Smooth muscle cell (in vitro differentiated cells): ENCODE data around the gene ST3GAL3. TPM values are rescaled to one million over a fixed set of nuclear protein-coding genes. Genes with fewer than 3 reads are reported as not detected.

ENCODE experiments used
- DNase-seq: peaks from one replicate; lab custom pipeline; 2025; ENCODE audit not compliant: unreplicated experiment; lab: John Stamatoyannopoulos, UW
- H2AFZ ChIP-seq: fragments of 200-600 bp; sonication (generic); 2 replicates; pipeline ENCODE4 v1.6.0; 2016; ENCODE audit warnings: antibody characterized with exemption, low read depth, mild to moderate bottlenecking
- H3F3A ChIP-seq: fragments of 200-600 bp; sonication (generic); 2 replicates; pipeline ENCODE4 v1.6.0; 2017; ENCODE audit warnings: antibody characterized with exemption, low read depth
- H3K27ac ChIP-seq: fragments of 200-600 bp; sonication (generic); 2 replicates; pipeline ENCODE4 v1.5.1; 2016; ENCODE audit warnings: low read depth, mild to moderate bottlenecking
- H3K27me3 ChIP-seq: fragments of 200-600 bp; sonication (generic); 2 replicates; pipeline ENCODE4 v1.6.1; 2016; ENCODE audit warnings: low read depth, mild to moderate bottlenecking
- H3K36me3 ChIP-seq: fragments of 200-600 bp; sonication (generic); 2 replicates; pipeline ENCODE4 v1.5.1; 2016; ENCODE audit warnings: low read depth
- H3K4me1 ChIP-seq: fragments of 200-600 bp; sonication (generic); 2 replicates; pipeline ENCODE4 v1.5.1; 2016; ENCODE audit warnings: low read depth
- H3K4me2 ChIP-seq: fragments of 200-600 bp; sonication (generic); 2 replicates; pipeline ENCODE4 v1.6.0; 2016; ENCODE audit warnings: mild to moderate bottlenecking
- H3K4me3 ChIP-seq: fragments of 200-600 bp; sonication (generic); 2 replicates; pipeline ENCODE4 v1.5.1; 2016; ENCODE audit warnings: mild to moderate bottlenecking
- H3K79me2 ChIP-seq: fragments of 200-600 bp; sonication (generic); 2 replicates; pipeline ENCODE4 v1.6.0; 2016; ENCODE audit warnings: low read depth, mild to moderate bottlenecking
- H3K9ac ChIP-seq: fragments of 200-600 bp; sonication (generic); 2 replicates; pipeline ENCODE4 v1.6.0; 2016; ENCODE audit warnings: low read depth
- H3K9me3 ChIP-seq: fragments of 200-600 bp; sonication (generic); replicated peaks from 2 replicates; pipeline ENCODE4 v1.5.1; 2016; ENCODE audit warnings: low read depth
- H4K20me1 ChIP-seq: fragments of 200-600 bp; sonication (generic); 2 replicates; pipeline ENCODE4 v1.6.0; 2016; ENCODE audit warnings: low read depth
- WGBS: methylation state at CpG from one replicate; pipeline ENCODE4 v1.1.7; 2016; ENCODE audit warnings: low lambda C conversion rate; 5-methylcytosine and 5-hydroxymethylcytosine counted together
- polyA plus RNA-seq: library from polyadenylated mRNA; unstranded; fragments of >200 nt; fragmentation: Nextera tagmentation; extraction: Ambion mirVana; gene quantifications from 2 replicates; pipeline ENCODE4 v1.2.1, GENCODE V29; 2016
- total RNA-seq: library from RNA; depleted of rRNA; stranded (reverse); fragments of >200 nt; gene quantifications from 2 replicates; pipeline ENCODE4 v1.2.3, GENCODE V29; 2014
- TF ChIP-seq, protein P1 (sequence below): fragments of 200-600 bp; sonication (generic); IDR thresholded peaks from 2 replicates; pipeline ENCODE4 v1.5.1; 2017; ENCODE audit warnings: borderline replicate concordance, mild to moderate bottlenecking, antibody characterized with exemption; ENCODE audit not compliant: insufficient read depth, poor library complexity, severe bottlenecking

The ST3GAL3 gene
- total and polyA plus RNA-seq, 2 experiments from 2014 or later = 16.0 to 16.6 TPM

GRCh38 chr1:43706598-43707189 lies 642 bp upstream of the ST3GAL3 start:
- H3K4me2 ChIP-seq = peak overlapping the region; percentile 92
- no peaks in the 10 kb centered on the region for H3K9me3 ChIP-seq
- no peaks in the 10 kb centered on the region for H3K27me3 ChIP-seq
- 2% methylated on average over 30 of the region's 30 CpGs for WGBS
- peaks cover 18% of the 10 kb centered on the region for H3F3A ChIP-seq
- TF ChIP-seq, protein P1, sequence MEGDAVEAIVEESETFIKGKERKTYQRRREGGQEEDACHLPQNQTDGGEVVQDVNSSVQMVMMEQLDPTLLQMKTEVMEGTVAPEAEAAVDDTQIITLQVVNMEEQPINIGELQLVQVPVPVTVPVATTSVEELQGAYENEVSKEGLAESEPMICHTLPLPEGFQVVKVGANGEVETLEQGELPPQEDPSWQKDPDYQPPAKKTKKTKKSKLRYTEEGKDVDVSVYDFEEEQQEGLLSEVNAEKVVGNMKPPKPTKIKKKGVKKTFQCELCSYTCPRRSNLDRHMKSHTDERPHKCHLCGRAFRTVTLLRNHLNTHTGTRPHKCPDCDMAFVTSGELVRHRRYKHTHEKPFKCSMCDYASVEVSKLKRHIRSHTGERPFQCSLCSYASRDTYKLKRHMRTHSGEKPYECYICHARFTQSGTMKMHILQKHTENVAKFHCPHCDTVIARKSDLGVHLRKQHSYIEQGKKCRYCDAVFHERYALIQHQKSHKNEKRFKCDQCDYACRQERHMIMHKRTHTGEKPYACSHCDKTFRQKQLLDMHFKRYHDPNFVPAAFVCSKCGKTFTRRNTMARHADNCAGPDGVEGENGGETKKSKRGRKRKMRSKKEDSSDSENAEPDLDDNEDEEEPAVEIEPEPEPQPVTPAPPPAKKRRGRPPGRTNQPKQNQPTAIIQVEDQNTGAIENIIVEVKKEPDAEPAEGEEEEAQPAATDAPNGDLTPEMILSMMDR = no peak
- H3K4me3 ChIP-seq = peak overlapping the region; percentile 88
- H3K27ac ChIP-seq = peak overlapping the region; percentile 42
- peaks cover 14% of the 10 kb centered on the region for H3K79me2 ChIP-seq
- peaks cover 19% of the 10 kb centered on the region for H3K4me1 ChIP-seq
- peak overlapping the region; percentile 36 for H3K9ac ChIP-seq
- H3K36me3 ChIP-seq = peaks cover 4% of the 10 kb centered on the region
- peaks cover 6% of the 10 kb centered on the region for H4K20me1 ChIP-seq
- no peak overlapping the region for H2AFZ ChIP-seq
- no peak for DNase-seq

GRCh38 chr1:43708002-43708410 lies 670 bp downstream of the ST3GAL3 start:
- no peak for DNase-seq
- peaks cover 6% of the 10 kb centered on the region for H4K20me1 ChIP-seq

DNA sequence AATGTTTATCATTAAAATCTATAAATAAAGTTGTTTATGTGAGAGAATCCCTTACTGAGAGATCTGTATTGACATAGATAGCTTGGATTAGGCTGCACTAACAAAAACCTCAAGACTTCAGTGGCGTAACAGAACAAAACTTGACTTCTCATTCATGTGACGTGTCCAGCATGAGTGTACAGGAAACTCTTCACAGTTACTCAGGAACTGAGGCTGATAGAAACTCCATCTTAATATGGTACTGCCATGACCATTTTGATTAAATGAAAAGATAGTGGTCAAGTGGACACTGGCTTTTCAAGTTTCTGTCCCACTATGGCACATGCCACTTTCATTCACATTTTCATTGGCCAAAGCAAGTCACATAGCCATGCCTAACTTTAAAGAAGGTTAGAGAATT lies 3.7 kb downstream of the ST3GAL3 start:
- Histone ChIP-seq H3K4me3 (no peak overlapping the region), H3K9me3 (no peaks in the 10 kb centered on the region), H3K36me3 (no peaks in the 10 kb centered on the region), H3K9ac (peak overlapping the region; percentile 70), H3K27me3 (no peaks in the 10 kb centered on the region), H3K27ac (peak overlapping the region; percentile 96), H3K79me2 (peaks cover 32% of the 10 kb centered on the region), H4K20me1 (peaks cover 20% of the 10 kb centered on the region), H3F3A (peaks cover 12% of the 10 kb centered on the region), H3K4me2 (peak overlapping the region; percentile 74), H3K4me1 (peaks cover 19% of the 10 kb centered on the region), H2AFZ (no peak overlapping the region)
- DNase-seq = no peak
- TF ChIP-seq, protein P1 = no peak
- 31% methylated on average over 2 of the region's 2 CpGs for WGBS

More at GRCh38 chr1:43708002-43708410, 670 bp downstream of the ST3GAL3 start:
- Histone ChIP-seq H3K27ac (peak overlapping the region; percentile 31), H3K9ac (peak overlapping the region; percentile 74), H2AFZ (no peak overlapping the region), H3K4me3 (peak overlapping the region; percentile 88), H3K27me3 (no peaks in the 10 kb centered on the region), H3K79me2 (peaks cover 22% of the 10 kb centered on the region), H3K4me1 (peaks cover 19% of the 10 kb centered on the region), H3F3A (peaks cover 18% of the 10 kb centered on the region), H3K36me3 (no peaks in the 10 kb centered on the region), H3K9me3 (no peaks in the 10 kb centered on the region), H3K4me2 (peak overlapping the region; percentile 92)
- 4% methylated on average over 15 of the region's 15 CpGs for WGBS
- TF ChIP-seq, protein P1 = no peak
